Stimulated activated CD4-positive, alpha-beta T cell treated with anti-CD3 and anti-CD28 coated beads, TNF-alpha, amount 100 ng/mL, for 1 hour (primary cell): ENCODE data around the gene TMEM30B.
A peak's percentile ranks its signal among the peaks of the same experiment; 100 is the strongest.
"Not testable (repeated sequence)": the region's sequence is repeated elsewhere in the genome, so short reads cannot be mapped to it uniquely, and the experiment has no call there.

Experiments
- DNase-seq, 3 donors: peaks; one replicate each; pipeline ENCODE4 v3.0.0-alpha.2; 2020; ENCODE audit warnings: low read depth in 3 of 3, low spot score in 1 of 3

The TMEM30B gene

GRCh38 chr14:61266891-61267740 is 14.0 kb downstream of the TMEM30B start:
- no peak for DNase-seq

GRCh38 chr14:61266436-61266835 is 14.7 kb downstream of the TMEM30B start:
- no peak for DNase-seq

GRCh38 chr14:61264651-61265050 is 16.5 kb downstream of the TMEM30B start:
- DNase-seq, result no peak

DNA sequence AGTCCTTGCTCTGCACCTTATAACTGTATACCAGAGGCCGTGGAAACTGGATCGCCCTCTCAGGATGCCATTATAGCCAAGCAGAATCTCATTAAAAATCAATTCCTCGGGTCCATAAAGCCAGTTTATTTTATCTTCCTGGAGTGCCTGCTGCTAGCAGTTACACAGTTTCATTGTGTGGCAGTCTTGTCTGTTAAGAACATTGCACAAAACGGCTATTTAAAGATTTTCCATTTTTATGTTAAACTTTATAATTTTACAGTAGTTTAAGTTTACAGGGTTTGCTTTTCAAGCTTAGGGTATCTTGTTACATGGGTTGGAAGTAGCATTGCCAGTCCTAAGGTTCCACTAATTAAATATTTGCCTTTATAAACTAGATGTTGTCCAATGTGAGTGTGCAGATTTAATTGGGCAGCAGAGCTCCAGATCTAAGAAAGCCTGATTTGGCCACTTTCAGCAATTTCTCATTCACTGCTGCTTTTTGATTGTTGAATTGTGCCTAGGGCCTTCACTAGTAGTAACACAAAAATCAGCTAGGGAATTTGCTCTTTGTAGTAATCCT is 17.0 kb downstream of the TMEM30B start:
- DNase-seq, result no peak

GRCh38 chr14:61262082-61262481 is 19.1 kb downstream of the TMEM30B start:
- no peak for DNase-seq

DNA sequence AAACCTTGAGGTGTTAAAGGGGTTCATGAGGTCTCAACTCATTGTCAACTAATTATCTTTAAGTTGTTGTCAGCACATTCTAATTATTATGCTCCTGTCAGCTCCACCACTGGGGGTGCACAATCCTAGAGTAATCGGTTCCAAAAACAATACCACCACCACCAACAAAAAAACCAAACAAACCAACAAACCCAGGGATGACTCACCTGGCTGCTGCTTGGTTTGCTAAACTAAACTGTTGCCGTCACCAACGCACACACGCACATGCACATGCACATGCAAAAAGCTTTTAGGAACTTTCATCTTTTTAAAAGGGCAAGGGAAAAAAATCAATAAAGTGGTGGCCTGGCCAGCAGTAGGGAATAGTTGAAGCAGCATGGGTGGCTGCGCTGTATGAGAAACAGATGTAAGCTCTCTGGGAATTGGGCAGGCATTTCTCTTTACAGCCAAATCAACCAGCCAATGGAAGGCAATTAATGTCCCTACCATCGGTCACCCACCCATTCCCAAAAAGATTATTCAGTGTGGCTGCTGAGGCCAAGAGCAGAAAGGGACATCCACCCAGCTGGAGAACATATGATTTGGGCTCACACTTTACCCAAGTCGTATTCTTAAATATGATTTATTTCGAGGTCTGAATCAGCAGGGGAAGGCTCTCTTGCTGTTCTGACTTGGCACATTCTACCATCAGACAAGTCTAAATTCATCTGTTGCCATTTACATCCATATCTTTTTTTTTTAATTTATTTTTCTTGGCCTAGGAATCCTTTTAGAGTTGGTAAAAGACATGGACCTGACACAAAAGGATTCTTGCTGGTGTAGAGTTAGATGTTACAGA is 20.0 kb downstream of the TMEM30B start:
- no peak for DNase-seq

DNA sequence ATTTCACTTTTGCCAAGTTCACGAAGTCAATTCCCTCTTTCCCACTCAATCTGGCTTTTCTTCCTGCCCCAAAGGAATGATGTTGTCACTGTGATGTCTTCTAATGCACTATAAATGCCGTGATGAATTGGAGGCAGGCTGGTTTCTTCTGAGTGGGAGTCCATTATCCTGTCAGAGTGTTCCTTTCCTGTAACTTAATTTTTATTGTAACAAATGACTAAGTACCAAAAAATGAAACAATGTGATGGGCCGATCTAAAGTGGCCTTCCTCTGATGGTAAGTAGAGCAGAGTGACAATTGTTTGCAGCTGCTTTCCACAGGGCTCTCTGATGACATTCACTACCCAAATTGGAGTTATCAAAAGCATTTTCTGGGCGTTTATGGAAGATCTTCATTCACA is 22.2 kb downstream of the TMEM30B start:
- DNase-seq, result no peak

- no peak for DNase-seq
These were observed 23.6 kb downstream of the TMEM30B start for GRCh38 chr14:61257469-61258057.

- DNase-seq, result no peak
These were observed 24.2 kb downstream of the TMEM30B start for GRCh38 chr14:61256826-61257468.

GRCh38 chr14:61255968-61256367 is 25.2 kb downstream of the TMEM30B start:
- DNase-seq, result no peak

DNA sequence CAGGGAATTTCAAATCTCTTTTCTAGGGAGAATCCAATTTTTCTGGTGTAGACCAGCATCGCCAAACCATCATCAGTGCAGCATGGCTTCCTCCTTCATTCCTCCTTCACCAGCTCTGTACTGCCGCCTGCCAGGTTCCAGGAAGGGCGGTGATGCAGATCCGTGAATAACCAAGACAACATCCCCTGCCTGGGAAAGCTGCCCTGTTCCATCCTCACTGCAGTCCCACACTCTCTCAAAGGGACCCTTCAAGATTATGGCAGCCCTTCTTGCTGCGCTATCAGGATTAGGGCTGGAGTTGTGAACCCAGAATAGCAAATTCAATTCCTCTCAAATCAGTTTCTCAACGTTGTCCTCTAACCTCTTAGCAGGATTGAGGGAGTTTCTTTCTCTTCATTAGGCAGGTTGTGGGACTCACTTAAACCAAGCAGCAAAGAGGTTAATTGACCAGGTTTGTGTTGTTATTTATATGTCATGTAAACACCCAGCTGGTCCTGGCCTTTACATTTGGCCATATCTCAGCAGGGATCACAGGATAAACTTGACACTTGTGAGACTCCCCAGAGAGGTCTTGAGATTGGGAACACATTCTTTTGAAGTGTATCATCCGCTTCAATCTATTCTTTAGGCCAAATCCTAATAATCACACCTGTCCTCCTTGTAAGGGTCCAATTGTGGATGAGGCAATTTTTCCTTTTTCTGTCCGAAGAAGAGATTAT is 26.2 kb downstream of the TMEM30B start:
- DNase-seq, result no peak

GRCh38 chr14:61253064-61253738 is 27.9 kb downstream of the TMEM30B start:
- DNase-seq, result no peak

GRCh38 chr14:61252369-61253063 is 28.6 kb downstream of the TMEM30B start:
- peak; percentile 4 to 37 (median 18) for DNase-seq

DNA sequence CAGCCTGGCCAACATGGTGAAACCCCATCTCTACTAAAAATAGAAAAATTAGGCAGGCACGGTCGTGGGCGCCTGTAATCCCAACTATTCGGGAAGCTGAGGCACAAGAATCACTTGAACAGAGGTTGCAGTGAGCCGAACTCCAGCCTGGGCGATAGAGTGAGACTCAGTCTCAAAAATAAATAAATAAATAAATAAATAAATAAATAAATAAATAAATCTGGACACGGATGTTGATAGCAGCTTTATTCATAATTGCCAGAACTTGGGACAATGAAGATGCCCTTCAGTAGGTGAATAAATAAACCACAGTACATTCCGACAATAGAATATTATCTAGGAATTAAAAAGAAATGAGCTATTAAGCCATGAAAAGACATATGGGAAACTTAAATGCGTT is 31.1 kb downstream of the TMEM30B start:
- no peak for DNase-seq

GRCh38 chr14:61247935-61248334 is 33.2 kb downstream of the TMEM30B start:
- no peak for DNase-seq

DNA sequence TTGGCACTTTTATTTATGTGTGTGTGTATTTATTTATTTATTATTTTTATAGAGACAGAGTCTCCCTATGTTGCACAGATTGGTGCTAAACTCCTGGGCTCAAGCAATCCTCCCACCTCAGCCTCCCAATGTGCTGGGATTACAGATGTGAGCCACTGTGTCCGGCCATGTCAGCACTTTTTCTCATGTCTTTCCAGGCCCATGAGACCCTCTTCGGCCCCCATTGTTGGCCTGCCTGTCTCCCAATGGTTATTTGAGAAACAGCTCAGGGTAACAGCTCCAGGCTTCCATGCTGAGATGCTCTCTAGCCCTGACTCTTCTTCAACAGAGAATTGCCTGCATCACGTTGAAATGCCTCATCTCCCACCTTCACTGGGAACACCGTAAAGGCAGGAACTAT is 34.4 kb downstream of the TMEM30B start:
- no peak for DNase-seq

DNA sequence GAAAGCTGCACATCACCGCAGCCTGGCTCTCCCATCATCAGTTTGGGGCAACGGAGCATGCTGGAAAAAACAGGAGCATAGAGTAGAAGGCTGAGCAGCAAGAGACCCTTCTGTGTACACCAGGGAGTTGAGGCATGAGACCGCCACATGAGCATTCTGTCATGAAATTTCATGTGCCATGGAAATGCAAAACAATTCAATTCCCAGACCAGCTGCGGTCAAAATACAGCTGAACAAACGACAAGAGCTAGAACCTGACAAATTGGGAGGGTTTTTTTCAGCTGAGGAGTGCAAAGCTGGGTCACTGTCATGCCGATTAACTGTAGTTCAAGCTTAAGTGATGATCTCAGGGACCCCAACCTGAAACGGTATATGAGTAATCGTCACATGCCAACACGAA is 37.1 kb downstream of the TMEM30B start:
- DNase-seq, result no peak

DNA sequence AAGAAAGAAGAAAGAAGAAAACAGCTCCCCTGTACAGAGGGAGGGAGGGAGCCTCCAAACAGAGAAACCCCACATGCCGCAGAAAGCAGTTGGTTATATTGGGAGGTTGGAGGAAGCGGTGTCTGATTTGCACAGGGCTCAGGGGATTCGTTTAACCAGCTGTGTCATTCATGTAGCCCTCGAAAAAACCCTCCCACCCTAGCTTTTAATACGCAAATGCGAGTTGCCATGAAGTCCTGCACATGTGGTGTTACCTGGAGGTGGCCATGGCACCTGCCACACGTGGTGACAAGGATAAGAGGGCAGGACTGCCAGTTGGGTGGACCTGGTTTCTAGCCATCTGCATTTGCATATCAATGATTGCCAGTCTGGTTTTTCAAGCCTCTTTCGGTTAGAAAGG is 40.9 kb downstream of the TMEM30B start:
- DNase-seq, result no peak

GRCh38 chr14:61239285-61239684 is 41.9 kb downstream of the TMEM30B start:
- not testable (repeated sequence) for DNase-seq
